HG03469 (cell line): Measurements from ENCODE around the gene ATP1B1.

Source experiments
- ATAC-seq: cut with Tn5 transposase; IDR thresholded peaks from one replicate; pipeline ENCODE4 v1.9.1; 2021; ENCODE audit warnings: mild to moderate bottlenecking, moderate library complexity, moderate number of reproducible peaks; ENCODE audit not compliant: unreplicated experiment

Gene ATP1B1

GRCh38 chr1:169180174-169180573, 73.7 kb downstream of the ATP1B1 start:
- ATAC-seq = no peak
